ENCODE data around the gene DSN1.

DSN1 gene

DNA sequence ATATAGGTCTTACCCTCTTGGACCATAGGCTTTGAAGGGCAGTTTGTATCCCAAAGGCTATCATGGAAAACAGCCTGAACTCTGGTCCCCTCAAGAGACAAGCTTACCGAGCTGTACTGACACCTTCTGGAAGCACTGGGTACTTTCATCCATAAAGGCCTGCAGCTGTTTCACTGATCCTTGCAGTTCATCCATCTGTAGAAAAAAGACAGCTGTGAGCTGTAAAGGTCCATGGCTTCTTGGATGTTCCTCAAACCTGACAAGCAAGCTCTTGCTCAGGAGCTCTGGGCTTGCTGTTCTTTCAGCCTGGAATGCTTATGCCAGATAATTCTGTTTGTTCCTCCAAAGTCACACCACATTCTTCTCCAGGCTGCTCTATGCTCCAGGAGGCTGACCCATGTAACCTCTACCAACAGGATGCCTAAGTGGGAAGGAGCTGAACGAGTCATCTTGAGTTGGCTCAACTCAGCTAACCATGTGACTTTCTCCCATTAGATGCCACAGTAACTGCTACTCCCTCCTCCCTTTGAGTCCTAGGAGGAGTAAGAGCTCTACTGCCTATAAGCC, 18.8 kb downstream of the DSN1 start:
- no peak for DNase-seq (ENCODE audit: low read depth in 2 of 2)

DNA sequence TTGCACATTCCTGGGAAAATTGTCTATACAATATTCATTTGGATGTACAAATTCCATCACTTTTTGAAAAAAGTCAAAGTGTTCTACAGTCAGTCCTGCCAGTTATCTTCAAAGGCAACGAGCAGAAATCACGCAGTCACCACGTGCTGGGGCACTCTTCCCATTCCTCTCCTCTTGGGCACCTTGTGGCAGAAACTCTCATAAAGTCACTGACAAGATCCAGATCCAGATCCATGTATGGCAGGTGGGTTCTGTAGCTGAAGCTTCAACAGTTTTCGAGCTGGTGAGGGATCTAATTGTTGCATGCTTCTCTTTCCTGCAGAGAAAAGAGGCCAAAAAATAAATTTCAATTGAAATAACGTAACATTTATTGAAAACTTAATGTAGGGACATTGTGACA, 21.0 kb downstream of the DSN1 start:
- DNase-seq (ENCODE audit: low read depth in 2 of 2): no peak

GRCh38 chr20:36745927-36746659, 27.5 kb downstream of the DSN1 start, which contains the start of gene NDRG3:
TSS of gene NDRG3 (minus strand) at chr20:36746090. CDS start at chr20:36721735, 24,355 bp downstream.
- peak; percentile 82 to 83 for DNase-seq (ENCODE audit: low read depth in 2 of 2)

- DNase-seq (ENCODE audit: low read depth in 2 of 2): no peak
These were observed 28.2 kb downstream of the DSN1 start for GRCh38 chr20:36745234-36745926.

DNA sequence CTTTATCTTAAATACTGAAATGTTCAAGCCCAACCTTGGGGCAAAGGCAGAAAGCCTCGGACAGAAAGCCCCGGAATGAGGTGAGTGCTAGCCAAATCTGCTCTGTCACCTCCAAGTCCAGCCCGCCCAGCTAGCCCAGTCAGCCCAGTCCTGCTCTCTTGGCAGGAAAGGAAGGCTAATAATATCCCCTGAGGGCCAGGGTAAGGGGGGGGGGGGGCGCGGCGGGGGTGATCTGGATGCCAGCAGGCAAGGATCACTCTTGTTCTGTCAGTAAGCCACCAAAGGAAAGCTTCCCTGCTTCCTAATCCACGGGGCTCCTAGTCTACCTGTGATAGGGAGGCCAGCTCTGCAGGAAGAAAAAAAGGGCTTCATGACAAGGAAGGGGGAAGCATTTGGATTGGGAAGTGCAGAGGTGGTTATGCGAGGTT, 28.8 kb downstream of the DSN1 start:
- no peak for DNase-seq (ENCODE audit: low read depth in 2 of 2)

GRCh38 chr20:36744243-36744642, 29.3 kb downstream of the DSN1 start:
- DNase-seq (ENCODE audit: low read depth in 2 of 2): no peak

- no peak for DNase-seq (ENCODE audit: low read depth in 2 of 2)
These were observed 31.0 kb downstream of the DSN1 start for GRCh38 chr20:36742558-36742957.

GRCh38 chr20:36741072-36741471, 32.5 kb downstream of the DSN1 start:
- no peak for DNase-seq (ENCODE audit: low read depth in 2 of 2)

DNA sequence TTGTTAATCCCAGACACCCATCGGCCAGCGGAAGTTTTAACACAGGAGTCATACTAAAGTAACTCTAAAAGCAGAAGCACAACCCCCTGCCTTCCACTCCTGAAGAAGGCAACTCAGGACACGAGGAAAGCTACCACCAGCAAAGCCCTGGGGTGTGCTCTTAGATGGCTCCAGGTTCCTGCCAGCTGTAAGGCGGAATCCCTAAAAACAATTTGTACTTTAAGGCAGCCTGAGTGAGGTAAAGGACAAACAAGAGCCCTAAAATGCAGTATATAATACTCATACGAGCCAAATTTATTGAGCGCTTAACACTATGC, 36.4 kb downstream of the DSN1 start:
- no peak for DNase-seq (ENCODE audit: low read depth in 2 of 2)

GRCh38 chr20:36736451-36737182, 36.9 kb downstream of the DSN1 start:
- no peak for DNase-seq (ENCODE audit: low read depth in 2 of 2)

DNA sequence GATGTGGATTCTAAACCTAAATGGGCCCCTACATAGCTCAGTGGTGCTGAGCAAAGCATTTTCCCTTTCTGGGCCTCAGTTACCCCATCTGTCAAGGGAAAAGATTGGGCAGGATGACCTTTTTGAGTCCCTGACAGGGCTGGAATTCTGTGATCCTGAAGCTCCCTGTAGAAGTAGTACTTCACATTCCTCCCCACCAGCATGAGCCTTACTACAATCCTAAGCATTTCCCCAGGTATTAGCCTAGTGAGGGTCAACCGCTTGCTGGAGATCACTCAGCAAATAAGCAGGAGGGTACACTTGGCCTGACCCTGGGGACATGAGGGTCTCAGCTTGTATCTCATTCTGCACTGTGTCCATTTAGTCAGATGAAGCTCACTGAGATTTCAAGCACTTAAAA, 41.1 kb downstream of the DSN1 start:
- no peak for DNase-seq (ENCODE audit: low read depth in 2 of 2)

- DNase-seq (ENCODE audit: low read depth in 2 of 2): no peak
These were observed 44.6 kb downstream of the DSN1 start for GRCh38 chr20:36728986-36729385.

GRCh38 chr20:36726168-36726567, 47.4 kb downstream of the DSN1 start:
- DNase-seq (ENCODE audit: low read depth in 2 of 2): no peak

DNA sequence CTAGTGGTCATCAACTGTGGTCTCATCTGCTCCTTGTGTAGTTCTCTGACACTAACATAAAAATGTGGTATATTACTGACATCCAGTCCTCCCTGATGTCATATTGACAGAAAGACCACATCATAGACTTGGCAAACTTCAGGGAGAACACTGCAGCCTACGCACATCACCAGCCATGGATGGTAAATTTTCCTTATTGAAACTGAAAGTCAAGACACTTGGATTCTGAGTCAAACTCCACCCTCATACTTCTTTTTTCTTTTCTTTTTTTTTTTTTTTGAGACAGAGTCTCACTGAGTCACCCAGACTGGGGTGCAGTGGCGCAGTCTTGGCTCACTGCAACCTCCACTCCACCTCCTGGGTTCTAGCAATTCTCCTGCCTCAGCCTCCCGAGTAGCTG, 53.1 kb downstream of the DSN1 start:
- DNase-seq (ENCODE audit: low read depth in 2 of 2): no peak

DNA sequence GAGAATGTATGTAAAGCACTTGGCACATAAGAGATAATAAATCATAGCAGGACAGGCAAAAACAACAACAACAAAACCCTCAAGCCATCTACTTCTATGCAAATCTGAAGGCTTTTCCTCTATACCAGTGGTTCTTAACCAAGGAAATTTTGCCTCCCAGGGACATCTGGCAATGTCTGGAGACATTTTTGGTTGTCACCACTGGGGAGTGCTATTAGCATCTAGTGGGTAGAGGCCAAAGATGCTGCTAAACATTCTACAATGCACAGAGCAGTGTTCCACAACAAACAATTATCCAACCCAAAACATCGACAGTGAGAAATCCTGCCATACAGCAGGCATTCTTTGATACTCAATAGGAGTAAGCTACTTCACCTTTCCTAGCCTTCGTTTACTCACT, 55.9 kb downstream of the DSN1 start:
- no peak for DNase-seq (ENCODE audit: low read depth in 2 of 2)

- no peak for DNase-seq (ENCODE audit: low read depth in 2 of 2)
These were observed 56.5 kb downstream of the DSN1 start for GRCh38 chr20:36717021-36717420.

DNA sequence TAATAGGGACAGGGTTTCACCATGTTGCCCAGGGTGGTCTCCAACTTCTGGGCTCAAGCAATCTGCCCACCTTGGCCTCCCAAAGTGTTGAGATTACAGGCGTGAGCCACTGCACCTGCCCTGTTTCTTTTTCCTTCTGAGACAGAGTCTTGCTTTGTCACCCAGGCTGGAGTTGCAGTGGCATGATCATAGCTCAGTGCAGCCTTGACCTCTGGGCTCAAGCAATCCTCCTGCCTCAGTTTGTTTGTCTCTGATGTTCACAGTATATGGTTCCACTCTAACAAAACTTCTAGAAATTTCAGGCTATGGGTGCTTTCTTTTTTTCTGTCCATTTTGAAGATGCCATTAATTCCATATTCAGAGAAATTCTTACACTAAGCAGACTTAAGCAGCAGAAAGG, 60.8 kb downstream of the DSN1 start:
- DNase-seq (ENCODE audit: low read depth in 2 of 2): no peak

DNA sequence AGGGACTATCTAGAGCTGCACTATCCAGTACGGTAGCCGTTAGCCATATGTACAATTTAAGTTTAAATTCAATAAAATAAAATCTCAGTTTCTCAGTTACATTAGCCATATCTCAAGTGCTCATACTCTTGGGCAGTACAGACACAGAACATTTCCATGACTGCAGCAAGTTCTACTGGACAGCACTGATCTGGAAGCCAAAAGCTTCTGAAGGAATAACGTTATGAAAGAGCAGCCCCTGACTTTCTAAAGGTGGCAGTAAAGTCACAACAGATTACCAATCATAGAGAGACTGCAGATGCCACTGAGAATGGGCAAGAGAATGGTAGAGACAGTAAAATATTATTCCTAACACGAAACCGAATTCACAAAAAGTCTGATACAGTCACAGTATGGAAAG, 64.4 kb downstream of the DSN1 start:
- no peak for DNase-seq (ENCODE audit: low read depth in 2 of 2)

DNA sequence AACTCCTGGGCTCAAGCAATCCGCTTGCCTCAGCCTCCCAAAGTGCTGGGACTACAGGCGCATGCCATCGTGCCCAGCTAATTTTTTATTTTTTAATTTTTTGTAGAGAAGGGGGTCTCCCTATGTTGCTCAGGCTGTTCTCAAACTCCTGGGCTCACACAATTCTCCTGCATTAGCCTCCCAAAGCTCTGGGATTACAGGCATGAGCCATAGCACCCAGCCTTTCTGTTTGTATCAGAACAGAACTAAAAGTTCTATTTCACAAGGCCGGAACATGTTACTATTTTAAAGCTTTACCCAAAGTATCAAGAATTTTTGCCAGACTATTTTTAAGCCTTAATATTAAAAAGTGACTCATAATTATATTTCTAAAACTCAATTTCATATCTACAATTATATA, 70.0 kb downstream of the DSN1 start:
- DNase-seq (ENCODE audit: low read depth in 2 of 2): no peak
